Measurements from ENCODE around the gene ZSCAN5B. TPM values are rescaled to one million over a fixed set of nuclear protein-coding genes. Genes with fewer than 3 reads are reported as not detected.

ZSCAN5B gene
- polyA plus RNA-seq, 1 of the 3 experiments (the other 2 are of a cell fraction): not detected

DNA sequence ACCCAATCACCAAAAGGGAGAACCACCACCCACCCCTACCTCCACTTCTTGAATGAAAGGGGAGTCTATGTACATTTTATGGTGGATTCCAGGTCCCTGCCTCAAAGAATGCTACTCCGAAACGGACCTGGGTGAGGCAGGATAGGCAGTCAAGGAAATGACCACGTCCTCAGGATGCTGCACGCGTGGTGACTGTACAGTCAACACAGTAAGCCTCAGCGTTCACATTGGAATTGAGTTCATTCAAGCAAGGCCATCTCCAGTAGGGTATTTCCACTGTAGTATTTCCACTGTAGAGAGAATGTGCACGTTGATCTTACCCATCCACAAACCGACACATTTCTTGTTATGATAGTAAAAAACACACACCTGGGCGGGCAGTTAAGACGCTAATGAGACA lies 21.4 kb upstream of the ZSCAN5B start (continued):
- TF ChIP-seq TEAD4 (IDR thresholded peaks at IDR 0.05; ENCODE audit: borderline replicate concordance, insufficient read depth) (no peak), SMC3 (IDR thresholded peaks at IDR 0.05; ENCODE audit: low read depth, low read length) (no peak), SIN3A (IDR thresholded peaks at IDR 0.05; ENCODE audit: borderline replicate concordance, low read depth, low read length) (no peak), TAF1 (IDR thresholded peaks at IDR 0.05; ENCODE audit: borderline replicate concordance, low read depth, low read length) (no peak), EP300 (IDR thresholded peaks at IDR 0.05; ENCODE audit: borderline replicate concordance in 1 of 2, low read depth in 1 of 2, low read length in 1 of 2) (no peak)
- TF ChIP-seq, protein P1, sequence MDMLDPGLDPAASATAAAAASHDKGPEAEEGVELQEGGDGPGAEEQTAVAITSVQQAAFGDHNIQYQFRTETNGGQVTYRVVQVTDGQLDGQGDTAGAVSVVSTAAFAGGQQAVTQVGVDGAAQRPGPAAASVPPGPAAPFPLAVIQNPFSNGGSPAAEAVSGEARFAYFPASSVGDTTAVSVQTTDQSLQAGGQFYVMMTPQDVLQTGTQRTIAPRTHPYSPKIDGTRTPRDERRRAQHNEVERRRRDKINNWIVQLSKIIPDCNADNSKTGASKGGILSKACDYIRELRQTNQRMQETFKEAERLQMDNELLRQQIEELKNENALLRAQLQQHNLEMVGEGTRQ (IDR thresholded peaks at IDR 0.05; ENCODE audit: borderline replicate concordance, low read depth, low read length): no peak

DNA sequence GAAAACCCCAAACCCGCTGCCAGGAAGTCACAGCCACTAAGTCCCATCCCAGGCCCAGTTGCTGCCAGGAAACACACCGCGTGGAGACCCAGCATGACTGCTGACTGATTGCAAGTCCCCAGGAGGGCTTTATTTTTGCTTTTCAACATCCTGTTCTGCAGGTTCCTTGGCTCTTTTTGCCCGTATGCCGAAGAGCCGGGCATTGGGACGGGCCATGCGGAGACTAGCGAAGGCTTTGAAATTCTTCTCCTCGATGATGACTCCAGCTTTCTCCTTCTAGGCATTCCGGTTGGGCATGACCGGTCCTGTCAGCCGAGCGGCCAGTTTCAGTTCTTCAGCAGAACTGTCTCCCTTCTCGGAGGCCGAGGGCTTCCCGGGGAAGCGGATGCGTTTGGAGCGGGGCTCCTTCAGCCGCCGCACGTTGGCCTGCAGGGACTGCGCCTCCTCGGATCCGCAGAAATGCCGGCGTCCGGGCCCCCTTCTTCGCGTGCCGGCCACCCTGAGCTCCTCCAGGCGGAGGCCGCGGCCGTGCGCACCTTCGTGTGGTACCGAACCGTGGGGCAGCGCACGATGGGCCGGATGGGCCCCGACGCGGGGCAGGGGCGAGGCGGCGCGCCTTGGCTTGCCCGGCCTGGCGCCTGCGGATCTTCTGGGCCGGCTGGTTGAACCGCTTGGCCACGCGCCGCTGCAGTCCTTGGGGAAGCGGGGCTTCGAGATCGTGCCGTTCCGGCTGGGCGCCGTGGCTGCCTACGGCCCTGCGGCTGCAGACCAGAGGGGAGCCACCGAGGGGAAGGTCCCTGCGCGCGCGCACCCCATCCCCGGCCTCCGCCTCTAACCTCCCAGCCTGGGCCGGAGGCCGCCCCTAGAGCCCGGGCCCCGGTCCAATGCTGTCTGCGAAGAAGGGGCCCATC lies 19.7 kb upstream of the ZSCAN5B start:
- no peaks in the 10 kb centered on the region; the same call in 1 of the 2 replicates for H3K27me3 ChIP-seq (ENCODE audit: insufficient read depth)
- ChIA-PET POLR2A (no interaction called here), CTCF (no interaction called here)
- H2AFZ ChIP-seq (ENCODE audit: low read depth): no peak overlapping the region
- no peaks in the 10 kb centered on the region for H4K20me1 ChIP-seq (ENCODE audit: insufficient read depth)
- H3K36me3 ChIP-seq (replicated peaks in 1 of 2; ENCODE audit: control insufficient read depth in 1 of 2, insufficient read depth in 2 of 2, low read length in 1 of 2): no peaks in the 10 kb centered on the region
- H3K79me2 ChIP-seq (ENCODE audit: insufficient read depth): no peaks in the 10 kb centered on the region
- no peak overlapping the region for H3K27ac ChIP-seq (ENCODE audit: low read depth in 2 of 2, low read length in 1 of 2)
- no peaks in the 10 kb centered on the region for H3K4me1 ChIP-seq (ENCODE audit: control insufficient read depth in 1 of 2, insufficient read depth in 2 of 2, low read depth in 1 of 2, low read length in 1 of 2)
- peak; percentile 39 for DNase-seq
- 0 out of 4 replicates have a peak overlapping the region, but pooled peaks of 1 of the 2 experiments have one; percentile 2 for H3K4me3 ChIP-seq (ENCODE audit: low read depth in 2 of 2, low read length in 1 of 2)
- no peak overlapping the region for H3K9ac ChIP-seq
- H3K9me2 ChIP-seq: no peaks in the 10 kb centered on the region
- H3K4me2 ChIP-seq: no peak overlapping the region
- 54% methylated on average over 17 of the region's 79 CpGs for WGBS (ENCODE audit: low lambda C conversion rate)
- TF ChIP-seq FOXJ3 (CRISPR knock-in tag; IDR thresholded peaks at IDR 0.05) (no peak), ELF1 (IDR thresholded peaks at IDR 0.05) (no peak), JUND (IDR thresholded peaks at IDR 0.05) (no peak), YY1 (IDR thresholded peaks at IDR 0.05; ENCODE audit: low read depth) (no peak), FOSL2 (IDR thresholded peaks at IDR 0.05; ENCODE audit: borderline replicate concordance, low read depth) (no peak), EZH2phosphoT487 (IDR thresholded peaks at IDR 0.05; ENCODE audit: borderline replicate concordance, low read depth) (no peak), POLR2AphosphoS5 (IDR thresholded peaks at IDR 0.05; ENCODE audit: low read depth, low read length) (no peak)
- TF ChIP-seq, protein P2, sequence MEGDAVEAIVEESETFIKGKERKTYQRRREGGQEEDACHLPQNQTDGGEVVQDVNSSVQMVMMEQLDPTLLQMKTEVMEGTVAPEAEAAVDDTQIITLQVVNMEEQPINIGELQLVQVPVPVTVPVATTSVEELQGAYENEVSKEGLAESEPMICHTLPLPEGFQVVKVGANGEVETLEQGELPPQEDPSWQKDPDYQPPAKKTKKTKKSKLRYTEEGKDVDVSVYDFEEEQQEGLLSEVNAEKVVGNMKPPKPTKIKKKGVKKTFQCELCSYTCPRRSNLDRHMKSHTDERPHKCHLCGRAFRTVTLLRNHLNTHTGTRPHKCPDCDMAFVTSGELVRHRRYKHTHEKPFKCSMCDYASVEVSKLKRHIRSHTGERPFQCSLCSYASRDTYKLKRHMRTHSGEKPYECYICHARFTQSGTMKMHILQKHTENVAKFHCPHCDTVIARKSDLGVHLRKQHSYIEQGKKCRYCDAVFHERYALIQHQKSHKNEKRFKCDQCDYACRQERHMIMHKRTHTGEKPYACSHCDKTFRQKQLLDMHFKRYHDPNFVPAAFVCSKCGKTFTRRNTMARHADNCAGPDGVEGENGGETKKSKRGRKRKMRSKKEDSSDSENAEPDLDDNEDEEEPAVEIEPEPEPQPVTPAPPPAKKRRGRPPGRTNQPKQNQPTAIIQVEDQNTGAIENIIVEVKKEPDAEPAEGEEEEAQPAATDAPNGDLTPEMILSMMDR (IDR thresholded peaks at IDR 0.05): no peak
- H3F3A ChIP-seq (replicated peaks; ENCODE audit: insufficient read depth): no peaks in the 10 kb centered on the region
- H3K9me3 ChIP-seq: no peaks in the 10 kb centered on the region
